ENCODE data around the gene PPIL1.

- TF ChIP-seq CTCF (IDR thresholded peaks at IDR 0.05): no peak
- no peak for TF ChIP-seq POLR2A (IDR thresholded peaks at IDR 0.05)
Observed at GRCh38 chr6:36847152-36847551, 27.5 kb downstream of the PPIL1 start.

All from lower leg skin (tissue), 3 donors.